ENCODE data around the gene VOPP1.

DNA sequence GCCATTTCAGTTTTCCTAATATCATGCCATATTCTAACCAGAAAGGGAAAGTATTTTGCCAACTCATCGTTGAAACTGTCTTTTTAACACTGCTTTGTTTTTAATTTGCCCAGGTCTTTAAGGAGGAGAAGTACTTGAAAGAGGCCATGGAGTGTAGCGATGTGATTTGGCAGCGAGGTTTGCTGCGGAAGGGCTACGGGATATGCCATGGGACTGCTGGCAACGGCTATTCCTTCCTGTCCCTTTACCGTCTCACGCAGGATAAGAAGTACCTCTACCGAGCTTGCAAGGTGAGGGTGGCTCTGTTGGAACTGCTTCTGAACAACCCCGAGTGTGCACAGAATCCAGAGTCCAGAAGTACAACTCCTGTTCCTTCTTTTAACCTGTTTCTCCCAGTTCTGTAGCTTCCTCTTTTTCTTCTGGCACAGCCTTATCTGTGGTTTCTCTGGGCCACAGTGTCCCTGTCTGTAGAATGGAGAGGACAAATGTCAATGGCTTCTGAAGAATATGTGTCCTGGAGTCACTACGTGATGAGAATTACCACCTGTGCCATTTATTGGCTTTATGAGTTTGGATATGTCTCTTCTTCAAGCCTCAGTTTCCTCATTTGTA, 147.1 kb downstream of the VOPP1 start:
- TF ChIP-seq, protein P1, sequence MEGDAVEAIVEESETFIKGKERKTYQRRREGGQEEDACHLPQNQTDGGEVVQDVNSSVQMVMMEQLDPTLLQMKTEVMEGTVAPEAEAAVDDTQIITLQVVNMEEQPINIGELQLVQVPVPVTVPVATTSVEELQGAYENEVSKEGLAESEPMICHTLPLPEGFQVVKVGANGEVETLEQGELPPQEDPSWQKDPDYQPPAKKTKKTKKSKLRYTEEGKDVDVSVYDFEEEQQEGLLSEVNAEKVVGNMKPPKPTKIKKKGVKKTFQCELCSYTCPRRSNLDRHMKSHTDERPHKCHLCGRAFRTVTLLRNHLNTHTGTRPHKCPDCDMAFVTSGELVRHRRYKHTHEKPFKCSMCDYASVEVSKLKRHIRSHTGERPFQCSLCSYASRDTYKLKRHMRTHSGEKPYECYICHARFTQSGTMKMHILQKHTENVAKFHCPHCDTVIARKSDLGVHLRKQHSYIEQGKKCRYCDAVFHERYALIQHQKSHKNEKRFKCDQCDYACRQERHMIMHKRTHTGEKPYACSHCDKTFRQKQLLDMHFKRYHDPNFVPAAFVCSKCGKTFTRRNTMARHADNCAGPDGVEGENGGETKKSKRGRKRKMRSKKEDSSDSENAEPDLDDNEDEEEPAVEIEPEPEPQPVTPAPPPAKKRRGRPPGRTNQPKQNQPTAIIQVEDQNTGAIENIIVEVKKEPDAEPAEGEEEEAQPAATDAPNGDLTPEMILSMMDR (IDR thresholded peaks at IDR 0.05) = no peak
- TF ChIP-seq EP300 (IDR thresholded peaks at IDR 0.05) (no peak), POLR2A (IDR thresholded peaks at IDR 0.05) (no peak)

Data from suprapubic skin (tissue), 3 donors.